ENCODE data around the gene DNER. TPM values are rescaled to one million over a fixed set of nuclear protein-coding genes. Genes with fewer than 3 reads are reported as not detected.

The DNER gene
- total RNA-seq, 4 donors from 2014 or later, result 0.31 to 13.3 (median 6.3) TPM

DNA sequence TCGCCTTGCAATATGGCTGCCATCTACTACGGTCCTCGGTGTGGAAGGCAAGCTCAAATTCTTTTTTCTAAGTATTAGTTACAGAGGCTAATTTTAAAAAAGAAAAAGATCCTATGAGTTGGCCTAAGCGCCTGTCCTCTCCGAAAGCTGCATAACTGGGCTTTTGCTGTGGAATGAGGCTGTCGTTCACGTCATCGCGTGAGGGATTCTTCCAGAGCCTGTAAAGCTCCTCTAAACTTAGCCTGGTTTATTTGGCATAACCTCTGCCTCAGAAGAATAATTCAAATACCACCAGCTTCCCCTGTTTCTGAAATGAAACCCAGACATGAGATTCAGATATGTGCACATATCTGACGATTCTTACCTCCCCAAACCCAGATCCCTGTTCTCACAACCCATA lies 187.4 kb downstream of the DNER start:
- Histone ChIP-seq H3K4me3 (no peak overlapping the region), H3K4me1 (no peaks in the 10 kb centered on the region), H3K9me3 (peaks cover 0 to 4% (median 0%) of the 10 kb centered on the region in 3 donors), H3K27me3 (no peaks in the 10 kb centered on the region), H3K27ac (no peak overlapping the region), H3K36me3 (no peaks in the 10 kb centered on the region)
- ATAC-seq, result no peak
- WGBS, 2 donors (ENCODE audit: low coverage in 1 of 2), result 71 to 74% methylated on average over 10 of the region's 10 CpGs
- TF ChIP-seq, protein P1, sequence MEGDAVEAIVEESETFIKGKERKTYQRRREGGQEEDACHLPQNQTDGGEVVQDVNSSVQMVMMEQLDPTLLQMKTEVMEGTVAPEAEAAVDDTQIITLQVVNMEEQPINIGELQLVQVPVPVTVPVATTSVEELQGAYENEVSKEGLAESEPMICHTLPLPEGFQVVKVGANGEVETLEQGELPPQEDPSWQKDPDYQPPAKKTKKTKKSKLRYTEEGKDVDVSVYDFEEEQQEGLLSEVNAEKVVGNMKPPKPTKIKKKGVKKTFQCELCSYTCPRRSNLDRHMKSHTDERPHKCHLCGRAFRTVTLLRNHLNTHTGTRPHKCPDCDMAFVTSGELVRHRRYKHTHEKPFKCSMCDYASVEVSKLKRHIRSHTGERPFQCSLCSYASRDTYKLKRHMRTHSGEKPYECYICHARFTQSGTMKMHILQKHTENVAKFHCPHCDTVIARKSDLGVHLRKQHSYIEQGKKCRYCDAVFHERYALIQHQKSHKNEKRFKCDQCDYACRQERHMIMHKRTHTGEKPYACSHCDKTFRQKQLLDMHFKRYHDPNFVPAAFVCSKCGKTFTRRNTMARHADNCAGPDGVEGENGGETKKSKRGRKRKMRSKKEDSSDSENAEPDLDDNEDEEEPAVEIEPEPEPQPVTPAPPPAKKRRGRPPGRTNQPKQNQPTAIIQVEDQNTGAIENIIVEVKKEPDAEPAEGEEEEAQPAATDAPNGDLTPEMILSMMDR (IDR thresholded peaks at IDR 0.05), result no peak

DNA sequence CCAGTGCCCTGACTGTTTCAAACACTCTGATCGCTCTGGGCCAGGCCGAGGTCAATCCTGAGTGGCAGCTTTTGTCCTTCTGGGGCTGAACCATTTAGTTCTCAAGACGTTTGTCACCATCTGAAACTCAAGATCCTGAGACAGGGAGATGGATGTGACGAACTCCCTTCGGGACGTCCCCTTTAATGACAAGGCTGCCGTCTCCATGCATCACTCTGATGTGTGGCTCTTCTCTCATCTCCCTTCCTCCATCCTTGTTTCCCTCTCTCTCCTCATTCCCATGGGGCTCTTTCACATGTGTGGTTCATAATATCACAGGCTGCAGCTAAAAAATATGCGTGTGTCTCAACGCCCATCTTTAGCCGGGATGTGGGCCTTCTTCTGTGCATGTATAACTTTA lies 189.6 kb downstream of the DNER start:
- peaks cover 0 to 9% (median 0%) of the 10 kb centered on the region in 3 donors for H3K4me1 ChIP-seq
- no peaks in the 10 kb centered on the region for H3K27me3 ChIP-seq
- no peak overlapping the region for H3K4me3 ChIP-seq
- no peak for TF ChIP-seq POLR2A (IDR thresholded peaks at IDR 0.05)
- no peak for TF ChIP-seq POLR2AphosphoS5 (IDR thresholded peaks at IDR 0.05)
- TF ChIP-seq, protein P1 (IDR thresholded peaks at IDR 0.05), result no peak
- no peak for TF ChIP-seq EP300 (IDR thresholded peaks at IDR 0.05)
- no peaks in the 10 kb centered on the region for H3K9me3 ChIP-seq
- ATAC-seq, result no peak
- no peaks in the 10 kb centered on the region for H3K36me3 ChIP-seq
- WGBS, 2 donors (ENCODE audit: low coverage in 1 of 2), result 64 to 86% methylated on average over 9 to 10 of the region's 10 CpGs
- no peak overlapping the region for H3K27ac ChIP-seq

DNA sequence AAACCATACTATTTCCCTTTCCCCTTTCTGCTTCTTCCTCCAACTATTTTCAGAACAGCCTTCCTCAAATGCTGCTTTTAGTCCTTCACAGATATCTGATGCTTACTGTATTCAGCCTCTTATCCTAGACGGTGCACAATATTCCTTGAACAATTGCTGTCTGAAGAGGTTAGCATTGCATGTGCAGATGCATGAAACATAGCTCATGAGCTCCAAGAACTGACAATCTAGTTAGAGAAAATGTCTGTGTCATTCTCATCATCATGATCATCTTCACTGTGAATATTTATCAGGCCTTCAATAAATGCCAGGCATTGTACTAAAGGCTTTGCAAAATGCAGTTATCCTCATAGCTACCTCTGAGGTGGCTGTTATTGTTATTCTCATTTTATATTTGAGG lies 190.7 kb downstream of the DNER start:
- Histone ChIP-seq H3K36me3 (no peaks in the 10 kb centered on the region), H3K9me3 (no peaks in the 10 kb centered on the region), H3K27ac (no peak overlapping the region), H3K27me3 (no peaks in the 10 kb centered on the region), H3K4me1 (peaks cover 0 to 9% (median 0%) of the 10 kb centered on the region in 3 donors), H3K4me3 (no peak overlapping the region)
- TF ChIP-seq EP300 (IDR thresholded peaks at IDR 0.05), result no peak
- TF ChIP-seq, protein P1 (IDR thresholded peaks at IDR 0.05), result no peak
- no peak for TF ChIP-seq POLR2A (IDR thresholded peaks at IDR 0.05)
- TF ChIP-seq POLR2AphosphoS5 (IDR thresholded peaks at IDR 0.05), result no peak
- ATAC-seq, result no peak
- 70% methylated on average over 1 of the region's 1 CpG; no CpG with 5 or more reads in 1 of the 2 donors for WGBS, 2 donors (ENCODE audit: low coverage in 1 of 2)

DNA sequence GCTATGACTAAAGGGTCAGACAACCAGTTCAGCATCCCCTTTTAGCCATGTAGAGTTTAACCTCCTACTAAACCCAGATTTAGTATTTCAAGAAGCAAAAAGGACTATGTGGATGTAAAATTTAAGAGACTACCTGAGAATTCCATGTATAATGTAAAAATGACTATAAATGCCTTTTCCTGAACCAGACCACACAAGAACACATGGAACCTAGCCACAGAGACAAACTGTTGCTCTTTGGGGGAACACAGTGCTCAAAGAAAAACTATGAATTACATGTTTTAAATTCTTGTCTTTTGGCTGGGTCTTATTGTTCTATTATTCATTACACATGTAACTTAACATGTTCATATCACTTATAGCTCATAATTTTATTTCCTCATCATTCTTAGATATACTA lies 192.8 kb downstream of the DNER start:
- Histone ChIP-seq H3K4me1 (peaks cover 0 to 9% (median 0%) of the 10 kb centered on the region in 3 donors), H3K27me3 (no peaks in the 10 kb centered on the region), H3K36me3 (no peaks in the 10 kb centered on the region), H3K27ac (no peak overlapping the region), H3K9me3 (no peaks in the 10 kb centered on the region), H3K4me3 (no peak overlapping the region)
- no peak for ATAC-seq
- TF ChIP-seq POLR2A (IDR thresholded peaks at IDR 0.05), result no peak
- TF ChIP-seq, protein P1 (IDR thresholded peaks at IDR 0.05), result no peak
- TF ChIP-seq EP300 (IDR thresholded peaks at IDR 0.05), result no peak
- no peak for TF ChIP-seq POLR2AphosphoS5 (IDR thresholded peaks at IDR 0.05)

DNA sequence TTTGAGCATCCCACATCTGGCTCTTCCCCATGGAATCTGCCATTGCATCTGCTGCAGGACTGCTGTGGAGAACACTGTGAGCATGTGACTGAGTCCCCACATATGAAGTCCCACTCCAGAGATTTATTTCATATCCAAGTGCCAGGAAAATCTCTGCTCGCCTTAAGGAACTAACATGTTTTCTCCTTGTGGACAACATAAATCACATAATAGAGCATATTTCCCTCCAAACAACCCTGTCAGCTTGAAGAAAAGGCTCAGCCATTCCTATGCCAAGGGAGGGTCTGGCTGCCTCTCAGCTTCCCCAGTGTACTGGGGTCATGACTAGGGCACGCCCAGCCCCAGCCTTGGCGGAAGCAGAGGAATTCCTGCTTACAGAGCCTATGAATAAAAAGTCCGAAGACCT lies 193.7 kb downstream of the DNER start:
- no peaks in the 10 kb centered on the region for H3K9me3 ChIP-seq
- H3K4me3 ChIP-seq, result no peak overlapping the region
- TF ChIP-seq POLR2AphosphoS5 (IDR thresholded peaks at IDR 0.05) (peak; percentile 8), EP300 (IDR thresholded peaks at IDR 0.05) (no peak), POLR2A (IDR thresholded peaks at IDR 0.05) (no peak)
- TF ChIP-seq, protein P1 (IDR thresholded peaks at IDR 0.05), result no peak
- peaks cover 0 to 9% (median 0%) of the 10 kb centered on the region in 3 donors for H3K4me1 ChIP-seq
- H3K27me3 ChIP-seq, result no peaks in the 10 kb centered on the region
- peak; percentile 61 for ATAC-seq
- 53% methylated on average over 2 of the region's 4 CpGs; no CpG with 5 or more reads in 1 of the 2 donors for WGBS, 2 donors (ENCODE audit: low coverage in 1 of 2)
- H3K36me3 ChIP-seq, result no peaks in the 10 kb centered on the region
- H3K27ac ChIP-seq, result peak overlapping the region in 2 of 4 donors; percentile 7 to 11
